K562 (cell line): ENCODE data around the gene MXRA7. TPM values are rescaled to one million over a fixed set of nuclear protein-coding genes. Genes with fewer than 3 reads are reported as not detected.

Experiments used
- ATAC-seq: fragments of 200-7000 bp; cut with Tn5 transposase; 3 replicates; pipeline ENCODE4 v1.9.1; 2020; ENCODE audit warnings: moderate library complexity
- BruUV-seq: library from RNA; stranded (reverse); fragments of 400-500 nt; replicated peaks from 2 replicates; lab custom pipeline; 2021; lab: Mats Ljungman, UMichigan
- CTCF ChIA-PET: fragments of 300-600 bp; formaldehyde crosslinking; extraction: SDS; loops from one replicate; lab custom pipeline; 2021; ENCODE audit warnings: low intra/inter-chr PET ratio; lab: Yijun Ruan, JAX
- POLR2A ChIA-PET: fragments of 300-600, 350-650 bp; sonication (Branson Sonifier 250); formaldehyde crosslinking; extraction: SDS; loops from one replicate; lab custom pipeline; 2021; ENCODE audit warnings: antibody characterized with exemption, inconsistent platforms; lab: Yijun Ruan, JAX
- DNase-seq, 4 experiments: peaks; one replicate each; pipeline versions ENCODE4 v3.0.0 to v3.0.0-alpha.2; 2011 to 2018; ENCODE audit warnings: low spot score in 3 of 4, mixed read lengths in 3 of 4; ENCODE audit errors: extremely low read depth in 1 of 4
- FAIRE-seq: peaks from 2 replicates; lab custom pipeline; 2011; peaks lifted over from hg19 to GRCh38; lab: Jason Lieb, UNC
- H2AFZ ChIP-seq: 2 replicates; pipeline ENCODE4 v1.6.0; 2011; ENCODE audit warnings: low read depth, low read length, control low read depth, inconsistent platforms
- H3K27ac ChIP-seq: fragments of 200-600 bp; 3 replicates; pipeline ENCODE4 v1.8.0; 2011; ENCODE audit warnings: low read depth, mild to moderate bottlenecking, control low read depth, inconsistent platforms, low read length, moderate library complexity, mixed read lengths; ENCODE audit errors: extremely low read depth
- H3K27me3 ChIP-seq, 2 experiments: fragments of 300-600 bp in 1 of 2; 2 replicates in 1 of 2; 3 replicates in 1 of 2; pipeline versions ENCODE4 v1.6.0 to v1.8.0; 2011; ENCODE audit warnings: inconsistent platforms in 2 of 2, low read length in 2 of 2, mild to moderate bottlenecking in 1 of 2, mixed read lengths in 1 of 2, moderate library complexity in 1 of 2; ENCODE audit not compliant: control insufficient read depth in 2 of 2, insufficient read depth in 2 of 2
- H3K36me3 ChIP-seq: fragments of 300-600 bp; 3 replicates; pipeline ENCODE4 v1.8.0; 2011; ENCODE audit warnings: mild to moderate bottlenecking, low read length, inconsistent platforms; ENCODE audit not compliant: control insufficient read depth, insufficient read depth
- H3K4me1 ChIP-seq, 2 experiments: fragments of 200-600 bp in 1 of 2; replicated peaks in 1 of 2; 2 replicates in 1 of 2; 3 replicates in 1 of 2; pipeline versions ENCODE4 v1.5.1 to v1.8.0; 2011; ENCODE audit warnings: inconsistent platforms in 2 of 2, low read length in 2 of 2, mild to moderate bottlenecking in 1 of 2, mixed read lengths in 1 of 2, moderate library complexity in 1 of 2; ENCODE audit not compliant: control insufficient read depth in 2 of 2, insufficient read depth in 2 of 2
- H3K4me2 ChIP-seq: 2 replicates; pipeline ENCODE4 v1.6.1; 2011; ENCODE audit warnings: low read length, control low read depth, inconsistent platforms, mixed read lengths; ENCODE audit not compliant: insufficient read depth
- H3K4me3 ChIP-seq: fragments of 200-600 bp; sonication (generic), shearing (Covaris generic); 2 replicates; pipeline ENCODE4 v1.5.1; 2016; ENCODE audit warnings: control low read depth, inconsistent platforms
- H3K79me2 ChIP-seq: fragments of 200-600 bp; 3 replicates; pipeline ENCODE4 v1.8.0; 2011; ENCODE audit warnings: low read length, inconsistent platforms; ENCODE audit not compliant: control insufficient read depth, insufficient read depth
- H3K9ac ChIP-seq, 2 experiments: 2 replicates each; pipeline versions ENCODE4 v1.6.0 to v1.6.1; 2011; ENCODE audit warnings: low read depth in 2 of 2, low read length in 2 of 2, control low read depth in 1 of 2, inconsistent platforms in 1 of 2, mild to moderate bottlenecking in 1 of 2, mixed read lengths in 1 of 2; ENCODE audit not compliant: insufficient read depth in 1 of 2
- H3K9me1 ChIP-seq: one replicate; pipeline ENCODE4 v1.6.0; 2011; ENCODE audit warnings: inconsistent platforms, mild to moderate bottlenecking, low read length, moderate library complexity; ENCODE audit not compliant: control insufficient read depth, insufficient read depth
- H3K9me3 ChIP-seq: replicated peaks from 2 replicates; pipeline ENCODE4 v1.5.1; 2011; ENCODE audit warnings: low read depth, low read length, inconsistent platforms; ENCODE audit not compliant: control insufficient read depth, insufficient read depth
- H4K20me1 ChIP-seq: replicated peaks from 2 replicates; pipeline ENCODE4 v1.6.1; 2011; ENCODE audit warnings: low read length, inconsistent platforms, mixed read lengths; ENCODE audit not compliant: control insufficient read depth, insufficient read depth
- DLX4 ChIP-seq: fragments of 250-450 bp; sonication (Bioruptor Pico); IDR thresholded peaks from 2 replicates; pipeline ENCODE4 v1.6.1; 2021; ENCODE audit warnings: mild to moderate bottlenecking
- FOXK2 ChIP-seq, 2 experiments: fragments of 450-650 bp; IDR thresholded peaks in 1 of 2; conservative IDR thresholded peaks in 1 of 2; 2 replicates each; pipeline ENCODE4 v1.6.1; 2016; ENCODE audit warnings: low read depth in 2 of 2, mild to moderate bottlenecking in 1 of 2
- NONO ChIP-seq, 2 experiments: fragments of 200-400 bp in 1 of 2; fragments of 450-650 bp in 1 of 2; formaldehyde crosslinking in 1 of 2; IDR thresholded peaks; 2 replicates each; pipeline ENCODE4 v1.6.1; 2017; ENCODE audit warnings: low read depth in 2 of 2, mild to moderate bottlenecking in 2 of 2, moderate library complexity in 2 of 2, low read length in 1 of 2
- POLR2G ChIP-seq: fragments of 200-400 bp; formaldehyde crosslinking; IDR thresholded peaks from 2 replicates; pipeline ENCODE4 v1.6.1; 2017; ENCODE audit warnings: low read depth, mild to moderate bottlenecking, antibody characterized with exemption, low read length, moderate library complexity
- RBFOX2 ChIP-seq: fragments of 200-400 bp; formaldehyde crosslinking; IDR thresholded peaks from 2 replicates; pipeline ENCODE4 v1.6.1; 2017; ENCODE audit warnings: low read depth, mild to moderate bottlenecking, low read length, moderate library complexity
- RBM15 ChIP-seq: fragments of 200-400 bp; formaldehyde crosslinking; IDR thresholded peaks from 2 replicates; pipeline ENCODE4 v1.6.1; 2018; ENCODE audit warnings: mild to moderate bottlenecking, low read length, moderate library complexity; ENCODE audit not compliant: insufficient read depth
- SRF ChIP-seq, 2 experiments: fragments of 250-450, 450-650 bp in 1 of 2; sonication (Bioruptor Pico) in 1 of 2; sonication (generic) in 1 of 2; formaldehyde crosslinking; IDR thresholded peaks; 2 replicates each; pipeline versions ENCODE4 v1.5.0 to v1.5.1; 2020 to 2022; ENCODE audit warnings: mild to moderate bottlenecking in 1 of 2, missing genetic modification reagents in 1 of 2
- USF2 ChIP-seq: sonication (generic); formaldehyde crosslinking; IDR thresholded peaks from 2 replicates; pipeline ENCODE4 v1.5.0; 2020; ENCODE audit warnings: missing genetic modification reagents
- YBX1 ChIP-seq: fragments of 450-650 bp; IDR thresholded peaks from 2 replicates; pipeline ENCODE4 v1.7.1; 2016; ENCODE audit warnings: mild to moderate bottlenecking
- ZNF121 ChIP-seq: sonication (generic); formaldehyde crosslinking; conservative IDR thresholded peaks from 2 replicates; pipeline ENCODE4 v1.8.0; 2022; ENCODE audit warnings: missing genetic modification reagents
- ZNF212 ChIP-seq: fragments of 450-650 bp; formaldehyde crosslinking; IDR thresholded peaks from 2 replicates; pipeline ENCODE4 v1.4.0; 2020; ENCODE audit warnings: mild to moderate bottlenecking
- ZNF224 ChIP-seq: sonication (generic); formaldehyde crosslinking; IDR thresholded peaks from 2 replicates; pipeline ENCODE4 v1.8.0; 2022; ENCODE audit warnings: mild to moderate bottlenecking, missing genetic modification reagents
- ZNF239 ChIP-seq: fragments of 250-450 bp; sonication (Bioruptor Pico); IDR thresholded peaks from 2 replicates; pipeline ENCODE4 v1.4.0; 2020; ENCODE audit warnings: mild to moderate bottlenecking
- WGBS: fragments of 100-300 bp; shearing (Covaris generic); methylation state at CpG from one replicate; pipeline ENCODE4 v1.1.6; 2016; ENCODE audit warnings: low coverage, mixed read lengths; ENCODE audit not compliant: insufficient coverage; ENCODE audit errors: missing lambda C conversion rate; 5-methylcytosine and 5-hydroxymethylcytosine counted together
- in situ Hi-C: fragments of 300-500 bp; cut with MboI; formaldehyde crosslinking; loops from 4 replicates; pipeline ENCODE4 v1.15.0; 2018; ENCODE audit warnings: inconsistent platforms, mixed read lengths
- intact Hi-C: fragments of 100-400 bp; cut with micrococcal nuclease; formaldehyde crosslinking; loops from 2 replicates; pipeline ENCODE4 v1.14.2; 2022
- polyA plus RNA-seq, 8 experiments: library from polyadenylated mRNA; depleted of rRNA in 4 of 8; stranded (reverse) in 5 of 8; unstranded in 3 of 8; fragments of >200 nt; fragmentation: Nextera tagmentation in 2 of 8; fragmentation: Illumina TruSeq in 1 of 8; extraction: Ambion mirVana in 2 of 8; extraction: Trizol in 1 of 8; gene quantifications; 2 replicates each; pipeline versions ENCODE4 v1.2.1 to v1.2.3, GENCODE V29; 2011 to 2014; ENCODE audit warnings: inconsistent platforms in 1 of 8, missing spikeins in 1 of 8
- total RNA-seq, 7 experiments: library from RNA; depleted of rRNA in 6 of 7; stranded (reverse); fragments of >200 nt in 6 of 7; fragmentation: Illumina TruSeq in 2 of 7; extraction: Trizol in 2 of 7; gene quantifications; 2 replicates each; pipeline versions ENCODE4 v1.2.1 to v1.2.3, GENCODE V29; 2011 to 2021; ENCODE audit warnings: low replicate concordance in 1 of 7
- TF ChIP-seq, protein P1 (sequence below): conservative IDR thresholded peaks from 2 replicates; pipeline ENCODE4 v1.6.1; 2011; ENCODE audit warnings: low read depth, mild to moderate bottlenecking, low read length; ENCODE audit not compliant: control insufficient read depth
- TF ChIP-seq, protein P2 (sequence below): fragments of 450-650 bp; IDR thresholded peaks from 2 replicates; pipeline ENCODE4 v1.6.1; 2017; ENCODE audit warnings: antibody characterized with exemption, mild to moderate bottlenecking

MXRA7 gene
- total and polyA plus RNA-seq, 9 of the 15 experiments (the other 6 are each of a cell fraction or from before 2014, with no cell fraction given): 2.6 to 38.4 (median 14.3) TPM

DNA sequence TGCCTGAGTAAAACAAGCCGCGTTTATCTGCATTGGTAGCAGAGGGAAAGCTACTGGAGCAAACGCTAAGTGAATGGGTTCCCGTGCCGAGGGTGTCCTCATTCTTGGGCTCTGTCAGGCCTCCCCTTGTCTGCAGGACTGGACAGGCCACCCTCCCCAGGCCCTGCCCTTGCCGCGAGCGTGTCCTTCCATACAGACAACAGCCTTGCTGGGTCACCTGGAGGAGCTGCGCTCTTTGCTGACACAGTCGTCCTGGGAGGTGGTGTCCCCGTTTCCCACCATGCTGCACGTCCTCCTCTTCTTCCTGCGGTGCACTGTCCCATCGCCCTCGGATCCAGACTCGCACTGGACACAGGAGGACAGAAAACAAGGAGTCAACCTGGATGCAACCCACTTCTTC lies 7.8 kb upstream of the MXRA7 start:
- Histone ChIP-seq H3K36me3 (peaks cover 92% of the 10 kb centered on the region), H3K79me2 (peaks cover 30% of the 10 kb centered on the region), H3K9me3 (no peaks in the 10 kb centered on the region), H3K4me2 (no peak overlapping the region), H4K20me1 (peaks cover 11% of the 10 kb centered on the region; the same call in 1 of the 2 replicates)
- no peak for DNase-seq
- TF ChIP-seq ZNF121 (no peak), POLR2G (0 out of 2 replicates have a peak, but pooled peaks have one; percentile 28), RBM15 (no peak), SRF (CRISPR knock-in tag; IDR thresholded peaks at IDR 0.05) (no peak), ZNF224 (CRISPR knock-in tag) (no peak), DLX4 (CRISPR knock-in tag) (no peak), FOXK2 (conservative IDR thresholded peaks at IDR 0.05 in 1 of 2, IDR thresholded peaks at IDR 0.05 in 1 of 2; ENCODE audit: low read depth in 2 of 2) (no peak), RBFOX2 (peak; percentile 50), YBX1 (no peak), ZNF212 (CRISPR knock-in tag) (no peak), NONO (IDR thresholded peaks at IDR 0.05; ENCODE audit: low read depth in 2 of 2, low read length in 1 of 2) (no peak), USF2 (CRISPR knock-in tag) (no peak), ZNF239 (CRISPR knock-in tag) (no peak)
- TF ChIP-seq, protein P1, sequence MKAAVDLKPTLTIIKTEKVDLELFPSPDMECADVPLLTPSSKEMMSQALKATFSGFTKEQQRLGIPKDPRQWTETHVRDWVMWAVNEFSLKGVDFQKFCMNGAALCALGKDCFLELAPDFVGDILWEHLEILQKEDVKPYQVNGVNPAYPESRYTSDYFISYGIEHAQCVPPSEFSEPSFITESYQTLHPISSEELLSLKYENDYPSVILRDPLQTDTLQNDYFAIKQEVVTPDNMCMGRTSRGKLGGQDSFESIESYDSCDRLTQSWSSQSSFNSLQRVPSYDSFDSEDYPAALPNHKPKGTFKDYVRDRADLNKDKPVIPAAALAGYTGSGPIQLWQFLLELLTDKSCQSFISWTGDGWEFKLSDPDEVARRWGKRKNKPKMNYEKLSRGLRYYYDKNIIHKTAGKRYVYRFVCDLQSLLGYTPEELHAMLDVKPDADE: no peak
- TF ChIP-seq, protein P2, sequence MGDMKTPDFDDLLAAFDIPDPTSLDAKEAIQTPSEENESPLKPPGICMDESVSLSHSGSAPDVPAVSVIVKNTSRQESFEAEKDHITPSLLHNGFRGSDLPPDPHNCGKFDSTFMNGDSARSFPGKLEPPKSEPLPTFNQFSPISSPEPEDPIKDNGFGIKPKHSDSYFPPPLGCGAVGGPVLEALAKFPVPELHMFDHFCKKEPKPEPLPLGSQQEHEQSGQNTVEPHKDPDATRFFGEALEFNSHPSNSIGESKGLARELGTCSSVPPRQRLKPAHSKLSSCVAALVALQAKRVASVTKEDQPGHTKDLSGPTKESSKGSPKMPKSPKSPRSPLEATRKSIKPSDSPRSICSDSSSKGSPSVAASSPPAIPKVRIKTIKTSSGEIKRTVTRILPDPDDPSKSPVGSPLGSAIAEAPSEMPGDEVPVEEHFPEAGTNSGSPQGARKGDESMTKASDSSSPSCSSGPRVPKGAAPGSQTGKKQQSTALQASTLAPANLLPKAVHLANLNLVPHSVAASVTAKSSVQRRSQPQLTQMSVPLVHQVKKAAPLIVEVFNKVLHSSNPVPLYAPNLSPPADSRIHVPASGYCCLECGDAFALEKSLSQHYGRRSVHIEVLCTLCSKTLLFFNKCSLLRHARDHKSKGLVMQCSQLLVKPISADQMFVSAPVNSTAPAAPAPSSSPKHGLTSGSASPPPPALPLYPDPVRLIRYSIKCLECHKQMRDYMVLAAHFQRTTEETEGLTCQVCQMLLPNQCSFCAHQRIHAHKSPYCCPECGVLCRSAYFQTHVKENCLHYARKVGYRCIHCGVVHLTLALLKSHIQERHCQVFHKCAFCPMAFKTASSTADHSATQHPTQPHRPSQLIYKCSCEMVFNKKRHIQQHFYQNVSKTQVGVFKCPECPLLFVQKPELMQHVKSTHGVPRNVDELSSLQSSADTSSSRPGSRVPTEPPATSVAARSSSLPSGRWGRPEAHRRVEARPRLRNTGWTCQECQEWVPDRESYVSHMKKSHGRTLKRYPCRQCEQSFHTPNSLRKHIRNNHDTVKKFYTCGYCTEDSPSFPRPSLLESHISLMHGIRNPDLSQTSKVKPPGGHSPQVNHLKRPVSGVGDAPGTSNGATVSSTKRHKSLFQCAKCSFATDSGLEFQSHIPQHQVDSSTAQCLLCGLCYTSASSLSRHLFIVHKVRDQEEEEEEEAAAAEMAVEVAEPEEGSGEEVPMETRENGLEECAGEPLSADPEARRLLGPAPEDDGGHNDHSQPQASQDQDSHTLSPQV: no peak
- TF ChIP-seq, all 486 proteins: peak for 2
- H3K27ac ChIP-seq: no peak overlapping the region; the same call in 2 of the 3 replicates
- H3K9ac ChIP-seq: no peak overlapping the region
- ChIA-PET POLR2A (interaction anchor here (0.8 to 5.1 kb wide), 4 partner anchors 9 to 161 kb away, joined by 3 to 75 read pairs (median 20); partner anchors contain the start of genes JMJD6, METTL23, MFSD11 and SRSF2), CTCF (no interaction called here)
- peaks cover 2% of the 10 kb centered on the region for H3K9me1 ChIP-seq
- H3K27me3 ChIP-seq: no peaks in the 10 kb centered on the region
- H3K4me3 ChIP-seq: no peak overlapping the region
- in situ Hi-C loops: no loop called here
- BruUV-seq: no TSS peak
- H3K4me1 ChIP-seq: peaks cover 18 to 25% of the 10 kb centered on the region in 2 experiments
- intact Hi-C loops: no loop called here
- WGBS: 94% methylated on average over 15 of the region's 16 CpGs
- H2AFZ ChIP-seq: no peak overlapping the region
- ATAC-seq (no peak), FAIRE-seq (no peak)
